Measurements from ENCODE around the gene MYO1C. TPM values are rescaled to one million over a fixed set of nuclear protein-coding genes. Genes with fewer than 3 reads are reported as not detected.

MYO1C gene
- total RNA-seq, 1 experiment from 2014 or later: 227 TPM

DNA sequence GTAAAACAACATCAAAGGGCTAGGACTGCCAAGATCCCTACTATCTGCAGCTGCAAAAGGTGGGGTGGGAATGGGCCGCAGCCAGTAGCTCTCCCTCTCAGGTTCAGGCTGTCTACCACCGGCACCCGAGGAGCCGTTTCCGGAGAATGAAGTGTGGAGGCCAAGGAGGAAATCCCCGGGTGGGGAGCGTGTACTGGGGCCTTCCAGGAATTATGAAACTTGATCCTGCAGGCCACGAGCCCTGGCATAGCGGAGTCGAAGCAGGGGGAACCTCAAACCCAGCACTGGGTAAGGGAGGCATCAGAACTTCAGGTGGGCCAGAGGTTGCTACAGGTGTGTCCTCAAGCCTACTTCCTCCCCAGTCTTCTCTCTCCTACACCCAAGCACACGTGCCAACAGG is 18.8 kb upstream of the MYO1C start:
- Histone ChIP-seq H3K36me3 (ENCODE audit: control insufficient read depth in 1 of 2, insufficient read depth in 2 of 2, low read length in 2 of 2) (no peaks in the 10 kb centered on the region; a peak in 2 of 4 replicates), H3K9ac (ENCODE audit: low read length) (no peak overlapping the region), H4K20me1 (ENCODE audit: insufficient read depth) (no peaks in the 10 kb centered on the region), H3K4me1 (ENCODE audit: control insufficient read depth in 1 of 2, insufficient read depth in 2 of 2, low read length in 2 of 2) (peaks cover 5 to 24% of the 10 kb centered on the region in 2 experiments), H3K9me3 (ENCODE audit: control insufficient read depth in 1 of 2, insufficient read depth in 1 of 2, low read depth in 1 of 2, low read length in 2 of 2) (no peaks in the 10 kb centered on the region), H3K4me3 (replicated peaks in 1 of 2; ENCODE audit: low read depth in 1 of 2, low read length in 2 of 2) (no peak overlapping the region), H3K27me3 (ENCODE audit: insufficient read depth, low read length) (no peaks in the 10 kb centered on the region), H3K79me2 (ENCODE audit: insufficient read depth, low read length) (peaks cover 12% of the 10 kb centered on the region; the same call in 1 of the 2 replicates), H3K9me2 (ENCODE audit: insufficient read depth) (no peaks in the 10 kb centered on the region), H2AFZ (ENCODE audit: low read depth, low read length, poor library complexity, severe bottlenecking) (no peak overlapping the region), H3K27ac (ENCODE audit: low read depth, low read length) (no peak overlapping the region), H3K4me2 (ENCODE audit: low read length) (no peak overlapping the region)
- ATAC-seq: no peak
- BruUV-seq (replicated peaks): no TSS peak
- POLR2A ChIA-PET: no interaction called here
- intact Hi-C loops (cut with micrococcal nuclease): no loop called here
- RAD21 ChIA-PET (ENCODE audit: low non-redundant PET in 1 of 2, low total read pairs in 2 of 2, uncharacterized antibody in 2 of 2, unreplicated experiment in 2 of 2): no interaction called here
- no peak for TF ChIP-seq ZFX (IDR thresholded peaks at IDR 0.05)
- TF ChIP-seq ELF1 (IDR thresholded peaks at IDR 0.05; ENCODE audit: borderline replicate concordance, low read depth): no peak
- TF ChIP-seq, protein P1, sequence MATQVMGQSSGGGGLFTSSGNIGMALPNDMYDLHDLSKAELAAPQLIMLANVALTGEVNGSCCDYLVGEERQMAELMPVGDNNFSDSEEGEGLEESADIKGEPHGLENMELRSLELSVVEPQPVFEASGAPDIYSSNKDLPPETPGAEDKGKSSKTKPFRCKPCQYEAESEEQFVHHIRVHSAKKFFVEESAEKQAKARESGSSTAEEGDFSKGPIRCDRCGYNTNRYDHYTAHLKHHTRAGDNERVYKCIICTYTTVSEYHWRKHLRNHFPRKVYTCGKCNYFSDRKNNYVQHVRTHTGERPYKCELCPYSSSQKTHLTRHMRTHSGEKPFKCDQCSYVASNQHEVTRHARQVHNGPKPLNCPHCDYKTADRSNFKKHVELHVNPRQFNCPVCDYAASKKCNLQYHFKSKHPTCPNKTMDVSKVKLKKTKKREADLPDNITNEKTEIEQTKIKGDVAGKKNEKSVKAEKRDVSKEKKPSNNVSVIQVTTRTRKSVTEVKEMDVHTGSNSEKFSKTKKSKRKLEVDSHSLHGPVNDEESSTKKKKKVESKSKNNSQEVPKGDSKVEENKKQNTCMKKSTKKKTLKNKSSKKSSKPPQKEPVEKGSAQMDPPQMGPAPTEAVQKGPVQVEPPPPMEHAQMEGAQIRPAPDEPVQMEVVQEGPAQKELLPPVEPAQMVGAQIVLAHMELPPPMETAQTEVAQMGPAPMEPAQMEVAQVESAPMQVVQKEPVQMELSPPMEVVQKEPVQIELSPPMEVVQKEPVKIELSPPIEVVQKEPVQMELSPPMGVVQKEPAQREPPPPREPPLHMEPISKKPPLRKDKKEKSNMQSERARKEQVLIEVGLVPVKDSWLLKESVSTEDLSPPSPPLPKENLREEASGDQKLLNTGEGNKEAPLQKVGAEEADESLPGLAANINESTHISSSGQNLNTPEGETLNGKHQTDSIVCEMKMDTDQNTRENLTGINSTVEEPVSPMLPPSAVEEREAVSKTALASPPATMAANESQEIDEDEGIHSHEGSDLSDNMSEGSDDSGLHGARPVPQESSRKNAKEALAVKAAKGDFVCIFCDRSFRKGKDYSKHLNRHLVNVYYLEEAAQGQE (IDR thresholded peaks at IDR 0.05; ENCODE audit: low read depth): no peak
- TF ChIP-seq CBX3 (IDR thresholded peaks at IDR 0.05; ENCODE audit: low read depth): no peak
- no peak for TF ChIP-seq JUND (IDR thresholded peaks at IDR 0.05)
- TF ChIP-seq SRF (IDR thresholded peaks at IDR 0.05; ENCODE audit: low read depth): no peak
- TF ChIP-seq, protein P2, sequence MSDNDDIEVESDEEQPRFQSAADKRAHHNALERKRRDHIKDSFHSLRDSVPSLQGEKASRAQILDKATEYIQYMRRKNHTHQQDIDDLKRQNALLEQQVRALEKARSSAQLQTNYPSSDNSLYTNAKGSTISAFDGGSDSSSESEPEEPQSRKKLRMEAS (IDR thresholded peaks at IDR 0.05): no peak
- CTCF ChIA-PET: no interaction called here
- DNase-seq (ENCODE audit: low read depth, low spot score): no peak

Data from HCT116 (cell line).